Fibroblast of the aortic adventitia (primary cell): ENCODE measurements around the gene AVPR2. TPM values are rescaled to one million over a fixed set of nuclear protein-coding genes. Genes with fewer than 3 reads are reported as not detected.

Experiments used
- DNase-seq: peaks from one replicate; pipeline ENCODE4 v3.0.0-alpha.2; 2010; ENCODE audit warnings: low read depth
- H3K4me3 ChIP-seq: 2 replicates; pipeline ENCODE4 v1.5.1; 2011; ENCODE audit warnings: low read depth, mild to moderate bottlenecking, control low read depth, low read length, moderate library complexity
- CTCF ChIP-seq: IDR thresholded peaks from 2 replicates; pipeline ENCODE4 v1.5.1; 2011; ENCODE audit warnings: mild to moderate bottlenecking, low read length, control low read depth, inconsistent platforms; ENCODE audit not compliant: insufficient read depth
- total RNA-seq: library from RNA; depleted of rRNA; stranded (reverse); fragments of >200 nt; gene quantifications from 2 replicates; pipeline ENCODE4 v1.2.3, GENCODE V29; 2012; ENCODE audit warnings: low replicate concordance

AVPR2 gene
- total RNA-seq, 1 donor, result not detected

DNA sequence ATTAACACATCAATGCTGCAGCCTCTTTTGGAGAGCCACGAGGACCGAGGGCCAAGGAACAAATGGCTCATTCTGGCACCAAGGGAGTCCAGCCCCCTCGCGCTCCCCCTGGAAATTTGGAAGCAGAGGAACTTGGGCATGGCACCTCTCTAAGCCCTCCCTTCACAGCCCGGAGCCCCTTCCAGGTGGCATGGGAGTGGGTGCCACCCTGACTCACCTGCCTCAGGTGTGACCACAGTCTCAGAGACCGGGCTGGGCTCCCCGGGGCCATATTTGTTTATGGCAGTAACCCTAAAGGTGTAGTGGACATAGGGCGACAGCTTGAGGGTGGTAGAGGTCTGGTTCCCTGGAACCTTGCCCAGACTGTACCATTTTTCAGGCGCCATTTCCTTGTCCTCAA lies 37.3 kb upstream of the AVPR2 start:
- TF ChIP-seq CTCF, result no peak
- no peak for DNase-seq
- no peak overlapping the region for H3K4me3 ChIP-seq

DNA sequence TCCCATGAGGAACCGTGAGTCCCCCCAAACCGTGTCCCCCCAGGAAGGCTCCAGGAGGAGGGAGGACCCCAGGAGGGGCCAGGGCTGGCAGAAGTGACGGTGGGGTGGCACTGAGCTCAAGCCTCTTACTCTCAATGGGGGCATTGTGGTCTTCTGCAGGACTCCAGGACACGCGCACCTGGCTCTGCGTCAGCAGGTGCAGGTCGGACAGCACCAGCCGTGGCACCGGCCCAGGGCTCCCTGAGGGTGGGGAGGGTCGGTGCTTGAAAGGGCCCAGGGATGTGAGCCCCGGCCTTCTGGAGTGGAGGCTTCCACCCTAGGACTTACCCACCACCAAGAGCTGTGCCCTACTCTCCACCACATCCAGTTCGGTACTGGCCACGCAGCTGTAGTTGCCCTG lies 36.8 kb upstream of the AVPR2 start:
- H3K4me3 ChIP-seq, result no peak overlapping the region
- no peak for TF ChIP-seq CTCF
- DNase-seq, result no peak

DNA sequence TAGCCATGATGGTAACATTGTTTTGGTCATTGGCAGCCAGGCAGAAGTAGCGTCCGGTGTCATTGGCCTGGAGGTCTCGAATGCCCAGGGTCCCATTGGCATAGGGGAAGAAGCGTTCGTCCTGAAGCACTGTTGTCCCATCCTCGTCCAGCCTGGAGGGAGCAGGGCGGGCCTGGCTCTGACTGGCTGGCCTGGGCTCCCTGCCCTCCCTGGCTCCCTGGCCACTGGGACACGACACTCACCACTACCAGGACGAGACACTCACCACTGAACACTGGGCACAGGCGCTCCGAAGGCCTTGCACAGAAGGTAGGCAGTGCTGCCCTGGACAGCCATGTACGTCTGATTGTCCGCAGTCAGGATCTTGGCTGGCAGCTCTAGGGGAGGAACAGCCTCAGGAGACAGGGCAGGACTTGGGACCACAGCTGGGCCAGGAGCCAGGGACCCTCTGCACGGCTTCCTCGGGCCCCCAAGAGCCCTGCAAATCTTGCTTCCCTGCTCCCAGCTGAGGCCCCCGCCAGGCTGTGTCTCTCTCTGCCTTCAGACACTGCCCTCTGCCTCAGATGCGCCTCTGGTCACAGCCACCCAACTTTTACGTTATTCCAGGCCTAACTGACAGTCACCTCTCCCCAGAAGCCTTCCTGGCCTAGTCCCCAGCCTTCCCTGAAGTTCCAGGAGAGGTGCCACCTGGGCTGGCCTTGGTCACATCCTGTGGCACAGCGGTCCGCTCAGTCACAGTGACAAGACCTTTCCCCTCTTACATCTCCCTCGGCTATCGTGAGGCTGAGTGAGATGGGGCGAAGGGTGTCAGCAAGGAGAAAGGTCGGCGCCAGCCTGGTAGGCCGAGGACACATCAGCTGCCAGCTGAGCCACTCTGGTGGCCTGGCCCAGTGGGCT lies 35.6 kb upstream of the AVPR2 start:
- no peak for TF ChIP-seq CTCF
- H3K4me3 ChIP-seq, result no peak overlapping the region
- no peak for DNase-seq

- no peak overlapping the region for H3K4me3 ChIP-seq
- no peak for TF ChIP-seq CTCF
- no peak for DNase-seq
These were observed 34.8 kb upstream of the AVPR2 start for GRCh38 chrX:153869473-153870287.

DNA sequence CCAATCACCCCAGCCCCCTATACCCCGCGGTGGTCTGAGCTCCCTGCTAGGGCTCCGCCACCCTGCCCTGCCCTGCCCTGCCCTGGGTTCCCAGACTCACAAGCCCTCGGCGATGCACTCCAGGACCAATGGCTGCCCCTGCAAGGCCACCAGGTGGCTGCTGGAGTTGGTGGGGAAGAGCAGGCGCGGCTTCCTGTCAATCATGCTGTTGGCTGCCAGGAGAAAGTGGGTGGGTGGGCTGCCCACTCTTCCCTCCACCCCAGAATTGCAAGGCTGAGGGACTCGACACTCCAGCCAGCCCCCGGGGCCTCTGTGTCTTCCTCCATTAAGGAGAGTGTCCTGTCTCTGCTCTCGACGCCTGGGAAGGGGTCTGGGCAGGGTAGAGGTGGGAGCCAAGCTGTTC lies 34.2 kb upstream of the AVPR2 start:
- DNase-seq, result no peak
- TF ChIP-seq CTCF, result no peak
- H3K4me3 ChIP-seq, result no peak overlapping the region

GRCh38 chrX:153870791-153871360 lies 33.6 kb upstream of the AVPR2 start:
- TF ChIP-seq CTCF, result no peak
- H3K4me3 ChIP-seq, result no peak overlapping the region
- DNase-seq, result no peak
